Endothelial cell of umbilical vein (primary cell): ENCODE measurements around the gene PHKG1. TPM values are rescaled to one million over a fixed set of nuclear protein-coding genes. Genes with fewer than 3 reads are reported as not detected.

Source experiments
- BruUV-seq: library from RNA; stranded (reverse); fragments of 400-500 nt; replicated peaks from 2 replicates; lab custom pipeline; 2021; lab: Mats Ljungman, UMichigan
- CTCF ChIA-PET: fragments of 300-600, 350-600 bp; sonication (Branson Sonifier 250); formaldehyde crosslinking; loops from one replicate; lab custom pipeline; 2021; ENCODE audit warnings: antibody characterized with exemption, inconsistent platforms; lab: Charles Lee
- POLR2A ChIA-PET: fragments of 300-600, 350-600 bp; sonication (Branson Sonifier 250); formaldehyde crosslinking; loops from one replicate; lab custom pipeline; 2021; ENCODE audit warnings: antibody characterized with exemption, inconsistent platforms; lab: Charles Lee
- DNase-seq: peaks from one replicate; pipeline ENCODE4 v3.0.0-alpha.2; 2011; ENCODE audit warnings: low read depth, low spot score
- FAIRE-seq: peaks from 2 replicates; lab custom pipeline; 2011; peaks lifted over from hg19 to GRCh38; lab: Jason Lieb, UNC
- H2AFZ ChIP-seq: 2 replicates; pipeline ENCODE4 v1.6.0; 2012; ENCODE audit warnings: low read depth, low read length, control low read depth, inconsistent platforms
- H3K27ac ChIP-seq: 2 replicates; pipeline ENCODE4 v1.5.1; 2011; ENCODE audit warnings: low read depth, mild to moderate bottlenecking, control low read depth, low read length, moderate library complexity; ENCODE audit not compliant: insufficient read depth
- H3K27me3 ChIP-seq, 2 experiments: 2 replicates each; pipeline versions ENCODE4 v1.6.0 to v1.6.1; 2011; ENCODE audit warnings: low read length in 2 of 2, mixed read lengths in 1 of 2; ENCODE audit not compliant: control insufficient read depth in 2 of 2, insufficient read depth in 2 of 2
- H3K36me3 ChIP-seq, 2 experiments: 2 replicates in 1 of 2; 3 replicates in 1 of 2; pipeline ENCODE4 v1.5.1; 2011; ENCODE audit warnings: low read length in 2 of 2, mild to moderate bottlenecking in 1 of 2, moderate library complexity in 1 of 2; ENCODE audit not compliant: control insufficient read depth in 2 of 2, insufficient read depth in 2 of 2; ENCODE audit errors: extremely low read depth in 1 of 2
- H3K4me1 ChIP-seq: 3 replicates; pipeline ENCODE4 v1.5.1; 2011; ENCODE audit warnings: mild to moderate bottlenecking, low read length; ENCODE audit not compliant: control insufficient read depth, insufficient read depth; ENCODE audit errors: extremely low read depth
- H3K4me2 ChIP-seq: 2 replicates; pipeline ENCODE4 v1.6.1; 2011; ENCODE audit warnings: low read length, control low read depth, mixed read lengths; ENCODE audit not compliant: insufficient read depth
- H3K4me3 ChIP-seq, 3 experiments: fragments of 200-600 bp in 1 of 3; sonication (generic), shearing (Covaris generic) in 1 of 3; replicated peaks in 1 of 3; 2 replicates each; pipeline ENCODE4 v1.5.1; 2011 to 2016; ENCODE audit warnings: control low read depth in 3 of 3, low read length in 3 of 3, mild to moderate bottlenecking in 2 of 3, inconsistent platforms in 1 of 3, low read depth in 1 of 3, moderate library complexity in 1 of 3; ENCODE audit not compliant: insufficient read depth in 1 of 3
- H3K79me2 ChIP-seq: 2 replicates; pipeline ENCODE4 v1.6.0; 2012; ENCODE audit warnings: low read length, inconsistent platforms; ENCODE audit not compliant: control insufficient read depth, insufficient read depth
- H3K9ac ChIP-seq: replicated peaks from 2 replicates; pipeline ENCODE3; 2011; ENCODE audit warnings: low read length, control low read depth; ENCODE audit not compliant: insufficient read depth; ENCODE audit errors: extremely low read depth
- H3K9me1 ChIP-seq: replicated peaks from 3 replicates; pipeline ENCODE4 v1.6.0; 2011; ENCODE audit warnings: mild to moderate bottlenecking, low read length; ENCODE audit not compliant: control insufficient read depth, insufficient read depth; ENCODE audit errors: extremely low read depth
- H3K9me3 ChIP-seq: replicated peaks from 2 replicates; pipeline ENCODE4 v1.5.1; 2012; ENCODE audit warnings: low read length, inconsistent platforms; ENCODE audit not compliant: control insufficient read depth, insufficient read depth
- H4K20me1 ChIP-seq: replicated peaks from 2 replicates; pipeline ENCODE3; 2011; ENCODE audit warnings: mild to moderate bottlenecking, low read length; ENCODE audit not compliant: control insufficient read depth, insufficient read depth; ENCODE audit errors: extremely low read depth
- EZH2 ChIP-seq: IDR thresholded peaks from 2 replicates; pipeline ENCODE4 v1.6.1; 2012; ENCODE audit warnings: borderline replicate concordance, low read depth, mild to moderate bottlenecking, moderate library complexity, low read length, inconsistent platforms; ENCODE audit not compliant: severe bottlenecking
- FOS ChIP-seq: IDR thresholded peaks from 2 replicates; pipeline ENCODE4 v1.6.1; 2011; ENCODE audit warnings: mild to moderate bottlenecking, low read length, moderate library complexity, borderline replicate concordance; ENCODE audit not compliant: insufficient read depth
- GATA2 ChIP-seq: IDR thresholded peaks from 2 replicates; pipeline ENCODE4 v1.7.0; 2011; ENCODE audit warnings: low read depth, mild to moderate bottlenecking, moderate library complexity, mixed read lengths, low read length; ENCODE audit not compliant: insufficient read length, insufficient read depth
- MAX ChIP-seq: IDR thresholded peaks from 2 replicates; pipeline ENCODE4 v1.6.1; 2011; ENCODE audit not compliant: insufficient read depth, insufficient read length
- MYC ChIP-seq: IDR thresholded peaks from one replicate; pipeline ENCODE4 v1.6.1; 2011; ENCODE audit warnings: mild to moderate bottlenecking, low read depth, low read length
- POLR2A ChIP-seq: IDR thresholded peaks from 2 replicates; pipeline ENCODE4 v1.6.1; 2012; ENCODE audit warnings: low read depth, mild to moderate bottlenecking, control low read depth, low read length
- POLR2AphosphoS5 ChIP-seq: IDR thresholded peaks from 2 replicates; pipeline ENCODE4 v1.6.1; 2012; ENCODE audit warnings: low read depth, mild to moderate bottlenecking, control low read depth, low read length, moderate library complexity; ENCODE audit not compliant: insufficient read depth
- dilution Hi-C: fragments of 300-500 bp; cut with MboI; formaldehyde crosslinking; loops from one replicate; pipeline ENCODE4 v1.15.0; 2019; ENCODE audit warnings: low sequenced_read_pairs; ENCODE audit not compliant: extremely low pct_ligation_motif_present
- intact Hi-C: fragments of 100-400 bp; cut with micrococcal nuclease; formaldehyde crosslinking; loops from one replicate; pipeline ENCODE4 v1.10.0; 2022
- polyA plus RNA-seq, 4 experiments: library from polyadenylated mRNA; depleted of rRNA in 3 of 4; stranded (reverse) in 3 of 4; unstranded in 1 of 4; fragments of >200 nt; gene quantifications; 2 replicates each; pipeline versions ENCODE4 v1.2.1 to v1.2.3, GENCODE V29; 2011 to 2012; ENCODE audit warnings: missing spikeins in 1 of 4
- total RNA-seq: library from RNA; stranded (reverse); gene quantifications from 2 replicates; pipeline ENCODE4 v1.2.3, GENCODE V29; 2021

Gene PHKG1
- total and polyA plus RNA-seq, 2 donors (not counting 3 experiments of a cell fraction or from before 2014, with no cell fraction given) = 0.32 to 1.00 TPM

DNA sequence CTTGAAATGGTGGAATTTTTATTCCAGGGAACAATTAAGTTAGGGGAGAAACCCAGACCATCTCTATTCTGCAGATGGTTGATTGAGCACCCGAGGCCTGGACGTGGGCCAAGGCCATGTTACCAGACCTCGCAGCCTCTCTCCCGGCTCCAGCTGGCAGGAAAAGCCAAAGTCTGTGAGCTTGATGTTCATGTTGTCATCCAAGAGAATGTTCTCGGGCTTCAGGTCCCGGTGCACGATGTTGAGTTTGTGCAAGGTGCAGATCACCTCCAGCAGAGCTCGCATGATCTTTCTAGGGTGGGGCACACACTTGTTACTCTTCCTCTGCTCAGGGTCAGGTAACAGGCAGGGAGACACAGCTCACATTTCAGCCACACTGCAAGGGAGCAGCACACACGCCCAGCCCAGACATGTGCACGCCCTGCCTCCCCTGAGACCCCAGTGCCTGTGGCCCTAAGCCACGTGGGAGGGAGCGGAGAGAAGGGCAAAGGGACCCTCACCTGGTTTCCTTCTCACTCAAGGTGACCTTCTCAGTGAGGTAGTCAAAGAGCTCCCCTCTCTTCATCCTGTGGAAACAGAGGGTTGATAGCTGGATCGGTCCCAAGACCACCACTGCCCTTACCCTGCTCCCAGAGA, 9.5 kb downstream of the PHKG1 start:
- intact Hi-C loops = no loop called here
- H3K9me3 ChIP-seq = no peaks in the 10 kb centered on the region
- DNase-seq = peak; percentile 42
- H4K20me1 ChIP-seq = no peaks in the 10 kb centered on the region
- no peak overlapping the region for H3K4me3 ChIP-seq
- H3K79me2 ChIP-seq = no peaks in the 10 kb centered on the region
- dilution Hi-C loops = no loop called here
- H3K4me1 ChIP-seq = peaks cover 21% of the 10 kb centered on the region
- H3K9me1 ChIP-seq = no peaks in the 10 kb centered on the region
- no peak overlapping the region for H2AFZ ChIP-seq
- TF ChIP-seq MAX (no peak), POLR2AphosphoS5 (no peak), FOS (no peak), MYC (no peak), EZH2 (no peak), GATA2 (no peak), POLR2A (no peak)
- no peaks in the 10 kb centered on the region for H3K27me3 ChIP-seq
- ChIA-PET POLR2A (no interaction called here), CTCF (interaction anchor here (0.8 to 3.7 kb wide), 3 partner anchors 9 to 442 kb away, joined by 4 to 15 read pairs (median 7); partner anchors contain the start of gene PHKG1)
- peaks cover 0 to 2% of the 10 kb centered on the region in 2 experiments for H3K36me3 ChIP-seq
- no peak overlapping the region for H3K9ac ChIP-seq
- FAIRE-seq = no peak
- no peak overlapping the region for H3K4me2 ChIP-seq
- H3K27ac ChIP-seq = no peak overlapping the region
- BruUV-seq = no TSS peak
